ENCODE results near the gene DYNLT2B. TPM values are rescaled to one million over a fixed set of nuclear protein-coding genes. Genes with fewer than 3 reads are reported as not detected.

Gene DYNLT2B
- total RNA-seq, 1 donor from 2014 or later = 18.5 TPM

DNA sequence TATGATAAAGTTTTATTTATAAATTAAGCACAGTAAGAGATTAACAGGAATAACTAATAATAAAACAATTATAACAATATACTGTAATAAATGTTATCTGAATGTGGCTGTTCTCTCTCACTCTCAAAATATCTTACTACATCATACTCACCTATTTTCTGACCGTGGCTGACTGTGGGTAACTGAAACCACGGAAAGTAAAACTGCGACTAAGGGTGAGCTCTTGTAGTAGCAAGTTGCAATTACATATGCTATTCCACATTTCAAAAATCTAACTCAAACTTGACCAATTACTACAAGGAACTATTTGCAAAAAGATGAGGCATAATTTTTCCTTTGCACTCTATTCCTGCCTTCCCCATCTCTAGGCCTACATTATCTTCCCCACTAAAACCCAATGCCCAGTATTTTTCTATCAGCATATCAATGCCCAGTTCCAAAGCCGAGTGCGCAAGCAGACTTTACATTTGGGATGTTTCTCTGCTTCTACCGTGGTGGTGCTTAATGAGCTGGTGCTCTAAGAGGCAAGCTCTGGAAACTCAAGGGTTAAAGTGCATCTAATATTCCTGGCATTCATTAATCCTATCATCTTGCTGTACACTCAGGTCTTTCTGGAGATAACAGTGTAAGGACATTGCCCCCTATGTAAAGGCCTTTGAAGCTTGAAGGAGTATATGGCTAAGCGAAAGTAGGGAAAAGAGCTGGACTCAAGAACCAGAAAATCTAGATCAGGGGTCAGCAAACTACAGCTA is 37.2 kb downstream of the DYNLT2B start:
- Mint-ChIP-seq H3K36me3 (peaks cover 4% of the 10 kb centered on the region), H3K27me3 (ENCODE audit: low read depth) (no peaks in the 10 kb centered on the region), H3K9me3 (no peaks in the 10 kb centered on the region), H3K4me3 (no peak overlapping the region), H3K27ac (no peak overlapping the region), H3K4me1 (peaks cover 16% of the 10 kb centered on the region)
- TF ChIP-seq, protein P1, sequence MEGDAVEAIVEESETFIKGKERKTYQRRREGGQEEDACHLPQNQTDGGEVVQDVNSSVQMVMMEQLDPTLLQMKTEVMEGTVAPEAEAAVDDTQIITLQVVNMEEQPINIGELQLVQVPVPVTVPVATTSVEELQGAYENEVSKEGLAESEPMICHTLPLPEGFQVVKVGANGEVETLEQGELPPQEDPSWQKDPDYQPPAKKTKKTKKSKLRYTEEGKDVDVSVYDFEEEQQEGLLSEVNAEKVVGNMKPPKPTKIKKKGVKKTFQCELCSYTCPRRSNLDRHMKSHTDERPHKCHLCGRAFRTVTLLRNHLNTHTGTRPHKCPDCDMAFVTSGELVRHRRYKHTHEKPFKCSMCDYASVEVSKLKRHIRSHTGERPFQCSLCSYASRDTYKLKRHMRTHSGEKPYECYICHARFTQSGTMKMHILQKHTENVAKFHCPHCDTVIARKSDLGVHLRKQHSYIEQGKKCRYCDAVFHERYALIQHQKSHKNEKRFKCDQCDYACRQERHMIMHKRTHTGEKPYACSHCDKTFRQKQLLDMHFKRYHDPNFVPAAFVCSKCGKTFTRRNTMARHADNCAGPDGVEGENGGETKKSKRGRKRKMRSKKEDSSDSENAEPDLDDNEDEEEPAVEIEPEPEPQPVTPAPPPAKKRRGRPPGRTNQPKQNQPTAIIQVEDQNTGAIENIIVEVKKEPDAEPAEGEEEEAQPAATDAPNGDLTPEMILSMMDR (IDR thresholded peaks at IDR 0.05; ENCODE audit: unreplicated experiment) = no peak
- no peak for DNase-seq (ENCODE audit: low spot score in 2 of 2, unreplicated experiment in 2 of 2)

DNA sequence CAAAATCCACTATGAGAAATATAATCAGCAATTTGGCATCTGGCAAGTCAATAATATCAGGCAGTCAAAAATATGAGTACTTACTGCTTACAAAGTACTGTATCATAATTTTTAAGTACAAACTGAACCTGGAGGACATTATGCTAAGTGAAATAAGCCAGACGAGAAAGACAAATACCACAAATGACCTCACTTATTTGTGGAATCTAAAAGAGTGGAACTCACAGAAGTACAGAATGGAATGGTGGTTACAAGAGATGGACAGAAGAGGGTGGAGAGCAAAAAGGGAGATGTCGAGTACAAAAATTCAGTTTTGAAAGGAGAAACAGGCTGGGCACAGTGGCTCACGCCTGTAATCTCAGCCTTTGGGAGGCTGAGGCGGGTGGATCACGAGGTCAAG is 42.9 kb downstream of the DYNLT2B start:
- H3K4me3 Mint-ChIP-seq = no peak overlapping the region
- no peak overlapping the region for H3K27ac Mint-ChIP-seq
- peaks cover 11% of the 10 kb centered on the region for H3K4me1 Mint-ChIP-seq
- DNase-seq (ENCODE audit: low spot score in 2 of 2, unreplicated experiment in 2 of 2) = no peak
- peaks cover 10% of the 10 kb centered on the region for H3K9me3 Mint-ChIP-seq
- H3K36me3 Mint-ChIP-seq = peaks cover 22% of the 10 kb centered on the region
- H3K27me3 Mint-ChIP-seq (ENCODE audit: low read depth) = no peaks in the 10 kb centered on the region
- TF ChIP-seq, protein P1 (IDR thresholded peaks at IDR 0.05; ENCODE audit: unreplicated experiment) = no peak

DNA sequence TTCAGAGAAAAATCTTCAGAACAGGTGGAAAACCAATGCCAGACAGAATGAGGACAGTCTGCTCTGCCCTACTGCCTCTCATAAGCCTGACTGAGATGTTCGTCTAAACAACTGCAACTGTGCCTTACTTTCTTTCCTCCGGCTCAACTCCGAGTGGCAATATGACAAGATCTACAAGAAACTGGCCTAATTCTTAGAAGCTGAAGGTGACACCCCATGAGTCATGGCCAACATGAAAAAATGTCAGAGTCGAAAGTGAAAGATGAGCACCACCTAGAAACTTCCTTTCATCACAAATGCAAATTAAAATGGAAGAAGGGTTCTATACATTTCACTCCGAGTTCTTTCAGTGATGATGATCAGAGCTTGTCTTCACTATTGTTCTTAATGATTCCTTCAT is 43.5 kb downstream of the DYNLT2B start:
- H3K4me1 Mint-ChIP-seq = peaks cover 9% of the 10 kb centered on the region
- TF ChIP-seq, protein P1 (IDR thresholded peaks at IDR 0.05; ENCODE audit: unreplicated experiment) = no peak
- H3K4me3 Mint-ChIP-seq = no peak overlapping the region
- peaks cover 10% of the 10 kb centered on the region for H3K9me3 Mint-ChIP-seq
- H3K27ac Mint-ChIP-seq = no peak overlapping the region
- DNase-seq (ENCODE audit: low spot score in 2 of 2, unreplicated experiment in 2 of 2) = no peak
- H3K27me3 Mint-ChIP-seq (ENCODE audit: low read depth) = no peaks in the 10 kb centered on the region
- H3K36me3 Mint-ChIP-seq = peaks cover 24% of the 10 kb centered on the region

DNA sequence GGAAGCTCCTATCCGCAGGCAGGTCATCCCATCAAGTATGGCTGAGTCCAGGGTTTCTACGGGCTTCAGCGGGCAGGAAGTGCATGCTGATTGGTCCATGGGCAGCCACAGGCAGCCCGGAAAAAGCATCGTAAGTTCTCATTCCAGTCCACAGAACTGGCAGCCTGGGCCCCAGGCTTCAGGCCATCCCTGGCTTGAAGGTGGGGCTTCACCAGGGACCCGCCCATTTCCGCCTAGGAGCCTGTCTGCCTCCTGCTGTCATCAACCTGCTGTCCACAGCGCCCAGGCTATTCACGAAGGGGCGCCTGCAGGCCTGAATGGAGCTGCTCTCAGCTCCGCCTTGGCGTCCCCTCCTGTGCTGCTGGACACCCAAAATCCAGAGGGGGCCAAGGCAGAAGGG is 44.4 kb downstream of the DYNLT2B start:
- Mint-ChIP-seq H3K4me3 (no peak overlapping the region), H3K9me3 (peaks cover 10% of the 10 kb centered on the region), H3K27me3 (ENCODE audit: low read depth) (no peaks in the 10 kb centered on the region), H3K36me3 (peaks cover 30% of the 10 kb centered on the region), H3K4me1 (peaks cover 5% of the 10 kb centered on the region), H3K27ac (no peak overlapping the region)
- TF ChIP-seq, protein P1 (IDR thresholded peaks at IDR 0.05; ENCODE audit: unreplicated experiment) = no peak
- DNase-seq (ENCODE audit: low spot score in 2 of 2, unreplicated experiment in 2 of 2) = no peak

DNA sequence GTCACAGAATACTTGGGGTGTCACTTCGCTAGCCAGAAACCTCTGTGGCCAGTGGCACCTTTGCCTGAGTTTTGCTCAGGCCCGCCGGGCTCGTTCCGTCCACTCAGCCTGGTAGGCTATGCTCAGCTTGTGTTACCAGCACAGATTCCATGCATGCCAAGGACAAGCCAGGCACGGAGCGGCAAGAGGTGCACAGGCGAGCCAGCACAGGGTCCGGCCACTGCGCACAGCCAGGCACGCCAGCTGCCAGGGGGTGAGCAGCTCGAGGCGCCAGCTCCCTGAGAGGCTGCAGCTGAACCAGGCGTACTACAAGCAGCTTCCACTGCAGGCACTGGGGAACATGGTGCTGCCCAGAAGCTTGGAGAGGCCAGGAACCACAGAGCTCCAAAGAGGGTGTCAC is 45.2 kb downstream of the DYNLT2B start:
- H3K4me3 Mint-ChIP-seq = no peak overlapping the region
- peaks cover 10% of the 10 kb centered on the region for H3K9me3 Mint-ChIP-seq
- H3K27me3 Mint-ChIP-seq (ENCODE audit: low read depth) = no peaks in the 10 kb centered on the region

More for the DNA sequence above, 45.2 kb downstream of the DYNLT2B start:
- TF ChIP-seq, protein P1 (IDR thresholded peaks at IDR 0.05; ENCODE audit: unreplicated experiment) = no peak
- Mint-ChIP-seq H3K27ac (no peak overlapping the region), H3K4me1 (no peaks in the 10 kb centered on the region), H3K36me3 (peaks cover 30% of the 10 kb centered on the region)
- no peak for DNase-seq (ENCODE audit: low spot score in 2 of 2, unreplicated experiment in 2 of 2)

Data from mesothelial cell of epicardium (in vitro differentiated cells).